Kidney (tissue), 14 donors: ENCODE measurements around the gene KSR1. TPM values are rescaled to one million over a fixed set of nuclear protein-coding genes. Genes with fewer than 3 reads are reported as not detected.
"Not testable (repeated sequence)": the region's sequence is repeated elsewhere in the genome, so short reads cannot be mapped to it uniquely, and the experiment has no call there.

ENCODE experiments used
- DNase-seq, 5 donors: peaks; one replicate each; pipeline ENCODE4 v3.0.0-alpha.2; 2013 to 2020
- FAIRE-seq: peaks from 2 replicates; lab custom pipeline; 2012; peaks lifted over from hg19 to GRCh38; lab: Jason Lieb, UNC
- H3K27ac ChIP-seq, 2 donors: one replicate each; pipeline ENCODE4 v1.7.0; 2013; ENCODE audit warnings: low read depth in 2 of 2, low read length in 2 of 2, inconsistent platforms in 1 of 2
- H3K27me3 ChIP-seq: one replicate; pipeline ENCODE4 v1.7.1; 2013; ENCODE audit warnings: low read length, inconsistent platforms; ENCODE audit not compliant: control insufficient read depth, insufficient read depth
- H3K36me3 ChIP-seq, 3 donors: one replicate each; pipeline versions ENCODE4 v1.7.0 to v1.7.1; 2013; ENCODE audit warnings: low read length in 3 of 3, control low read depth in 1 of 3, inconsistent platforms in 1 of 3; ENCODE audit not compliant: insufficient read depth in 3 of 3, control insufficient read depth in 2 of 3
- H3K4me1 ChIP-seq, 3 donors: one replicate each; pipeline versions ENCODE4 v1.7.0 to v1.7.1; 2013; ENCODE audit warnings: low read length in 3 of 3, inconsistent platforms in 1 of 3, low read depth in 1 of 3; ENCODE audit not compliant: control insufficient read depth in 2 of 3, insufficient read depth in 2 of 3
- H3K4me3 ChIP-seq, 3 donors: one replicate each; pipeline versions ENCODE4 v1.7.0 to v1.8.1; 2013; ENCODE audit warnings: low read length in 3 of 3, control low read depth in 1 of 3, inconsistent platforms in 1 of 3
- H3K9ac ChIP-seq, 3 donors: one replicate each; pipeline versions ENCODE4 v1.7.0 to v1.7.1; 2013; ENCODE audit warnings: low read length in 3 of 3, control low read depth in 1 of 3, inconsistent platforms in 1 of 3
- H3K9me3 ChIP-seq, 3 donors: one replicate each; pipeline versions ENCODE4 v1.7.0 to v1.7.1; 2013; ENCODE audit warnings: low read length in 3 of 3, control low read depth in 1 of 3, inconsistent platforms in 1 of 3; ENCODE audit not compliant: control insufficient read depth in 2 of 3, insufficient read depth in 1 of 3
- intact Hi-C: fragments of 100-400 bp; cut with DNase I; formaldehyde crosslinking; loops from one replicate; pipeline ENCODE4 v1.11.1; 2022
- polyA plus RNA-seq: library from polyadenylated mRNA; stranded (reverse); fragments of 350-450 nt; fragmentation: Illumina TruSeq; extraction: RNeasy Lipid Tissue Mini Kit (QIAGEN cat#74804); gene quantifications from one replicate; pipeline ENCODE4 v1.2.3, GENCODE V29; 2014; ENCODE audit warnings: low read depth, low replicate concordance; ENCODE audit not compliant: insufficient read depth
- total RNA-seq: library from RNA; stranded (reverse); fragmentation: NEBNext Ultra II Directional; extraction: Animal tissue kit (Norgen Biotek cat#: 25700); gene quantifications from one replicate; pipeline ENCODE4 v1.2.1, GENCODE V29; 2021
- TF ChIP-seq, protein P1 (sequence below): IDR thresholded peaks from 3 replicates; pipeline ENCODE4 v1.5.1; 2012; ENCODE audit warnings: mild to moderate bottlenecking, moderate library complexity, borderline replicate concordance; ENCODE audit not compliant: insufficient read depth; ENCODE audit errors: extremely low read depth
- donor health status: control.
- donor health status: control.
- donor health status: control.
- donor health status: control.
- donor health status: control.
- donor health status: DM: yes; HTN: yes; CAD: no.
- donor health status: Normal renal cell carcinoma (clear cell type).

KSR1 gene
- total and polyA plus RNA-seq, 2 donors from 2014 or later, result 11.7 to 97.3 TPM

DNA sequence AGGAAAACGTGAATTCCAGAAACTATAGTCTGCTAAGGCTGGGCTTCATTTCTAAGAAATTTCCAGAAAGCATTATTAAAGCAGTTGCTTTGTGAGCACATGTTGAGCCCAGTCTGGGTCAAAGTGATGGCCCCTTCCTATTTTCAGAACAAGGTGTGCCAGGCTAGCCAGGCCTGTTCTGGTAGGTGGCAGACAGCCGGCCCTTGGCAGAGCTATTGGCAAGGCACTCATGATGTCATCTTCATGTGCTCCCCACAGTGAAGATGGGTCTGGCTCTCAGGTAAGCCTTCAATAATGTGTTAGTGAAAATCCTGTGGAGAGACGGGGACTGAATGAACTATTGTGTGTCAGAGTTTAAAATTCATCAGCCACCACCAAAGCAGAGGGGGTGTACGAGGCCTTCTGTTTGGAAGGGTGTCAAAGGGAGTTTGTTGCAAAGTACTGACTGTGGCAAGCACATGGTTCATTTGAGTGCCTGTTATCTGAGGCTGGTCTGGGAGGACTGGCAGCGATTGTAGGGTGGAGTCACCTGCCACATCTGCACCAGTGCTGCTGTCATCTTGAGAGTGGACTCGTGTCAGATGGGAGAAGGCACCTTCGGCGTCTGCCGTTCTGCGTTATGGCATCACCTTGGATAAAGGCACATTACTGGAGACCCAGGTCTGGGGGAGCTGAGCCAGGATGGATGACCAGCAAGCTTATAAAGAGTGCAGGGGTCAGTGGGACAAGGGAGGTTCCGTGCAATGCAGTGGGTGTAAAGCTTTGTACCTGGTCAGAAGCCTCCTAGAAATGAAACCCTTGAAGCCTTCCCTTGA, 43.4 kb downstream of the KSR1 start:
- TF ChIP-seq, protein P1, sequence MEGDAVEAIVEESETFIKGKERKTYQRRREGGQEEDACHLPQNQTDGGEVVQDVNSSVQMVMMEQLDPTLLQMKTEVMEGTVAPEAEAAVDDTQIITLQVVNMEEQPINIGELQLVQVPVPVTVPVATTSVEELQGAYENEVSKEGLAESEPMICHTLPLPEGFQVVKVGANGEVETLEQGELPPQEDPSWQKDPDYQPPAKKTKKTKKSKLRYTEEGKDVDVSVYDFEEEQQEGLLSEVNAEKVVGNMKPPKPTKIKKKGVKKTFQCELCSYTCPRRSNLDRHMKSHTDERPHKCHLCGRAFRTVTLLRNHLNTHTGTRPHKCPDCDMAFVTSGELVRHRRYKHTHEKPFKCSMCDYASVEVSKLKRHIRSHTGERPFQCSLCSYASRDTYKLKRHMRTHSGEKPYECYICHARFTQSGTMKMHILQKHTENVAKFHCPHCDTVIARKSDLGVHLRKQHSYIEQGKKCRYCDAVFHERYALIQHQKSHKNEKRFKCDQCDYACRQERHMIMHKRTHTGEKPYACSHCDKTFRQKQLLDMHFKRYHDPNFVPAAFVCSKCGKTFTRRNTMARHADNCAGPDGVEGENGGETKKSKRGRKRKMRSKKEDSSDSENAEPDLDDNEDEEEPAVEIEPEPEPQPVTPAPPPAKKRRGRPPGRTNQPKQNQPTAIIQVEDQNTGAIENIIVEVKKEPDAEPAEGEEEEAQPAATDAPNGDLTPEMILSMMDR, result no peak
- Histone ChIP-seq H3K27me3 (no peaks in the 10 kb centered on the region), H3K36me3 (no peaks in the 10 kb centered on the region), H3K27ac (peak overlapping the region; percentile 29 to 53), H3K4me1 (peaks cover 12 to 46% (median 45%) of the 10 kb centered on the region in 3 donors), H3K4me3 (no peak overlapping the region), H3K9me3 (no peaks in the 10 kb centered on the region), H3K9ac (no peak overlapping the region)
- no peak for FAIRE-seq
- DNase-seq, result peak in 1 of 5 donors; percentile 62
- intact Hi-C loops, result no loop called here

DNA sequence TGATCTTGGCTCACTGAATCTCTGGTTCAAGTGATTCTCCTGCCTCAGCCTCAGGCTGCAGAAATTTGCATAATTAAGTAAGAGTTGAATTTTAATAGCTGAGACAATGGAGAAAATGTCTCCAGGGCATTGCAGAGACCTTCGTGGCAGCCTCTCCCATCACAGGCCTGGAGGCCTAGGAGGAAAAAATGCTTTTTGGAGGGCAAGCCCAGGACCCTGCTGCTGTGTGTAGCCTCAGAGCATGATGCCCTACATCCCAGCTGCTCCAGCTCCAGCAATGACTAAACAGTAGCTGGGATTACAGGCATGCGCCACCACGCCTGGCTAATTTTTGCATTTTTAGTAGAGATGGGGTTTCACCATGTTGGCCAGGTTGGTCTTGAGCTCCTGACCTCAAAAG, 45.1 kb downstream of the KSR1 start:
- H3K4me3 ChIP-seq, DNase-seq, H3K9me3 ChIP-seq, H3K27me3 ChIP-seq, FAIRE-seq, H3K36me3 ChIP-seq, H3K9ac ChIP-seq, H3K27ac ChIP-seq, intact Hi-C loops: not testable (repeated sequence)
- H3K4me1 ChIP-seq, result peaks cover 10 to 35% (median 34%) of the 10 kb centered on the region in 3 donors

DNA sequence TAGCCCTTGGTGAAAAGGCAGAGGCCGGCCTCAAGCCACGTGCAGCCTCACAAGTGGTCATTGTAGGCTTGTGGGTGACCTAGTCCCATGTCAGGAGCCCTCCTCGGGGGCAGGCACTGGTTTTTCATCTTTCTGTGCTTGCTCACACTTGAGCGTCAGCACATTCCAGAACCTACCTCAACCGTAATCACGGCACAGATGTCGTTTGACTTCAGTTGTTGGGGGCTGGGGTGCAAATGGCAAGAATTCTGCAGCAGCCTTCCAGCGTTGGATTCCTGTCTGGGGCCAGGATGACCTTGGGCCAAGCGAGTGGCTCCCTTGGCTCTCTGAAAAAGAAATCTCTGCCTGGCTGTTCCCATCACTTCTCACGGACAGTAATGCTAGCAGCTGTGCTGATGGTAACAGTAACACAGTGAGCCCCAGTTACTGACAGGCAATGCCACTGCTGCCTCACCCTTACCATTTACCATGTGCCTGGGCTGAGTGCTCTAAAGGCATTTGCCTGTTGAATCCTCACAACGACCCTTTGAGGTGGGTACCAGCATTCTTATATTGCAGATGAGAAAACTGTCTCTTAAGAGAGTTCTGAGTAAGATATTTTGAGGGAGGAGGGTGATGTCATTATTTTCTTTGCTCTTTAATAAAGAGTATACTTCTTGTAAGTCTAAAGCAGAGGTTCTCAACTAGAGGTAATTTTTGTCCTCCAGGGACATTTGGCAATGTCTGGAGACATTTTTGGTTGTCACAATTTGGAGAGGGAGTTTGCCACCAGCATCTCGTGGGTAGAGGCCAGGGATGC, 46.5 kb downstream of the KSR1 start:
- no peaks in the 10 kb centered on the region for H3K27me3 ChIP-seq
- TF ChIP-seq, protein P1, result no peak
- H3K36me3 ChIP-seq, result no peaks in the 10 kb centered on the region
- no peaks in the 10 kb centered on the region for H3K9me3 ChIP-seq
- peaks cover 6 to 26% (median 24%) of the 10 kb centered on the region in 3 donors for H3K4me1 ChIP-seq
- H3K27ac ChIP-seq, result peak overlapping the region; percentile 53 to 83
- peak overlapping the region in 1 of 3 donors; percentile 27 for H3K9ac ChIP-seq
- DNase-seq (peak in 4 of 5 donors; percentile 59 to 80 (median 67)), FAIRE-seq (no peak)
- H3K4me3 ChIP-seq, result no peak overlapping the region
- intact Hi-C loops, result no loop called here

DNA sequence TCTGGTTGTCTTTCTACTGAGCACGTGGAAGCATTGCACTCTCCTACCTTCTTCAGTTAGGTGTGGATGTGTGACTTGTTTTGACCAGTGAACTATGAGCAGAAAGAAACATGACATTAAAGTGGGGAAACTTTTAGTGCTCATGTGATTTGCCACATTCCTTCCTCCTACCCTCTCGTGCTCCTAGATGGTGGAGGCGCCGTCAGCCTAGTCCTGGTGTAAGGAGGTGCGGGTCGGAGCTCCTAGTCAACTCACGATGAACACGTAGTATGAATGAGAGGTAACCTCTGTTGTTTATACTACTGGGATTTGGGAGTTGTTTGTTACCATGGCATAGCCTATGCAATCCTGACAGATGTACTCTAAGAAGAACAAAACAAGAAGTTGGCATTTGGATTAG, 47.4 kb downstream of the KSR1 start:
- DNase-seq (no peak), FAIRE-seq (no peak)
- Histone ChIP-seq H3K4me3 (no peak overlapping the region), H3K9ac (peak overlapping the region in 1 of 3 donors; percentile 22), H3K27me3 (no peaks in the 10 kb centered on the region), H3K36me3 (no peaks in the 10 kb centered on the region), H3K27ac (peak overlapping the region; percentile 39 to 83), H3K4me1 (peaks cover 6 to 26% (median 22%) of the 10 kb centered on the region in 3 donors), H3K9me3 (no peaks in the 10 kb centered on the region)
- intact Hi-C loops, result no loop called here
- TF ChIP-seq, protein P1, result no peak
